Stimulated activated CD4-positive, alpha-beta T cell treated with anti-CD3 and anti-CD28 coated beads, Interleukin-1b, Interleukin-23, amount 100 ng/mL, for 48 hours (primary cell): ENCODE data around the gene WIPF1.

ENCODE experiments used
- DNase-seq: peaks from one replicate; pipeline ENCODE4 v3.0.0-alpha.2; 2020

The WIPF1 gene

DNA sequence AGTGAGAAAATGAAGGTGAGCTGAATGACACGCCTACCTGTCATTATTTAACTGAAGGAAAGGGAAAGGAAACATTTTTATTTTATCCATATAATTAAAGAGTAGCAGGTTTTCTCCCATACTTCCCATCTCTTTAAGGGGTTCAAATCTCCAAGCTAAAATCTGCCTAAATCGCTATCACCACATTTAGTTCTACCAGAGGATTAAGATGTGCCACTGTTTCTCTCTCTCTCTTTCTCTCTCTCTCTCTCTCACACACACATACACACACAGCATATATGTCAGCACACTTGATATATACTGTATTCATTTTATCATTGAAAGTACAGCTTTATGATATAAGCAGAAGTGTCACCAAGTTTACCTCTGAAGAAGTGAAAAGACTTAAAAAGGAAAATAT is 3.1 kb downstream of the WIPF1 start:
- DNase-seq: no peak

DNA sequence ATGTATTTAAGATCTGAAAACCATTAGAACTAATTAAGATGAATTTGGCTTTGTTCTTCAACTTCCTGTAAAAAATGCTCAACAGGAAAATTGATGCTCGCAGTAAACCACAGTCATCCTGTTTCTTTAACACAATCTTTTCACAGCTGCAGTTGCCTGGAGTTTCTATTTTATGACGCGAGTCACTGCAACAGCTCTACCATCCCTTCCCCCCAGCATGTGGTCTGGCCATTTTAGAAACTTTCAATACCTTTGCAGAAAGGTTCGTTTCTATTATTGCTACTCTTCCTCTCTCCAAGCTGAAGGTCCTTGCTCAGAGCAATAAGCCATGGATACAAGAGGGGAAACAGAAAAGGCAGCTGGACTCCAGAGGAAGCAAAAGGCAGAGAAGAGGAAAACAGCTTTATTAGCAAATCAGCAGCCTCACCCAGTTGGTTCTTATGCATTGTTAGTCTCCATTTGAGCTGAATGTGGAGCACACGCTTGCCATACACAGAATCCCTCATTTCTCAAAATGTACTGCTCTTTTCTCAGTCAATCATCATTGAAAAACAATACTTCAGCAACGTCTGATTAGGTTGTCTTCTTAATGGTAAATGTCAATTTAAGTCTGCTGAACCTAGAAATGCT is 3.9 kb downstream of the WIPF1 start:
- DNase-seq: peak; percentile 68

DNA sequence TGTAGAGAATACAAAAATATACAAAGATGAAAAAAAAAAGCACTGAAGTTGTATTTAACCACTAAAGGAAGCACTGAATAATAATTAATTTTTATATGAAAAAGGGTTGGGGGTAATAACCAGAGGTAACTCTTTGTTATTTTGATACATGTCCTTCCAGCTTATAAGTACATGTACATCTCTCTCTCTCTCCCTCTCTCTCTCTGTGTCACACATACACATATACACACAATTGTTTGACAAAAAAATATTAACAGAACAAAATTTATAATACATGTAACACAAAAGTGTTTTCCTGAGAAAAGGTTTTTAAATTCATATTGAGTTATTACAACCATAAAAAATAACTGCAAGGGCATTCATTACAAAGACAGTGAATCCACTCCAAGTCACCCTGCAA is 4.6 kb downstream of the WIPF1 start:
- DNase-seq: no peak

DNA sequence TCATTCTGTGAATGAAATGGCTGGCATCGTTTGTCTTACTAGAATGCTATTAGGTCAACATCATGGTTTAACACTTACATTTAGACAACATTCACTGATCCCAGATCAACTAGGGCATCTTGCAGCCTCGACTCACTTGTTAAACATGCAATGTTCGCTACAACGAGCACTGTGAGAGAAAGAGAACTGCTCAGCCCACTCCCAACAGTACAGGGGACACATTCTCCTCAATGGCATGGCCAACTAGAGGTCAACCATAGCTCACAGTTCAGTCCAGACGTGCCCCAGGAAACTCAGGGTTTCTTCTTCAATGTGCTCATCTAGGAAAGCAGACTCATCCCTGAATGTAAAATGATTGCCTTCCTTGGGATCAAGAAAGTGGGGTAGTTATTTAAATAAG is 5.9 kb downstream of the WIPF1 start:
- DNase-seq: no peak

DNA sequence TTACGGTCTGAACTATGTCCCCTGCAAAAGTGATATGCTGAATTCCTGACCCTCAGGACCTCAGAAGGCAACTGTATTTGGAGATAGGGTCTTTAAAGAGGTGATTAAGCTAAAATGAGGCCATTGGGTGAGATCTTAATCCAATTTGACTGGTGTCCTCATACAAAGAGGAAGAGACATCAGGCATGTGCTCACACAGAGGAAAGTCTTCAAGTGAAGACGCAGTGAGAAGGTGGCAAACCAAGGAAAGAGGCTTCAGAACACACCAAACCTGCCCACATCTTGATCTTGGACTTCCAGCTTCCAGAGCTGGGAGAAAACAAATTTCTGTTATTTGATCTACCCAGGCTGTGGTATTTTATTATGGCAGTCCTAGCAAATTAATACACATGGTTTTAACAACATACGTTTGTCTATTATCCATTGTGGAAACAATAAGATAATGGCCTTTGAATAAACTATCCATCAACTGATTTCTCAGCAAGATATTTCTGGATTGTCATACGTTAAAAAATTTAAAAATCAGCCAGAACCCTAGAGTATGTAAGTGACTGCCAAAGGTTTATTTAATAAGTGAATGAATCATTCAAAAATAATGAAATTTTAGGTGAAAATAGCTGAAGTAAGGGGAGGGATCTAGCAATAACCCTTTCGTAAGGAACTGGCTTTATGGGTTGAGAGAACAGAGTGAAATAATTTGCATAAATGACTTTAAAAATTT is 6.5 kb downstream of the WIPF1 start:
- DNase-seq: no peak

DNA sequence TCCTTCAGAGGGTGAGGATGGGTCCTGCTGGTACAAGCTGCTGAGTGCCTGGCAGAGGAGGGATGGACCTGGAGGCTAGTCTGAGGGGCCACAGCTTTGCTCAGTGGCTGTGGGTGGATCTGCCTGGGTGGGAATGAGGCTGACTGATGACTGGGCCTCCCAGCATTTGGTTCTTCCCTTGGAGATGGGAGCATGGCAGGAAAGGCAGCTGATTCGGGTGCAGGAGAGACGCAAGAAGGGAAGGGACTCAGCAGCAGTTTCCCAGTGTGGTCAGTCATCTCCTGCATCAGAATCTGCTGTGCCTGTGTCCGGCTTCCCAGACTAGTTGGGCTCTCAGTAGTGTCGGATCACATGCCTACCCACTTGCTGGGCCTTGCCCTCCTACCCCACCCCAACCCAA is 7.3 kb downstream of the WIPF1 start:
- DNase-seq: no peak

DNA sequence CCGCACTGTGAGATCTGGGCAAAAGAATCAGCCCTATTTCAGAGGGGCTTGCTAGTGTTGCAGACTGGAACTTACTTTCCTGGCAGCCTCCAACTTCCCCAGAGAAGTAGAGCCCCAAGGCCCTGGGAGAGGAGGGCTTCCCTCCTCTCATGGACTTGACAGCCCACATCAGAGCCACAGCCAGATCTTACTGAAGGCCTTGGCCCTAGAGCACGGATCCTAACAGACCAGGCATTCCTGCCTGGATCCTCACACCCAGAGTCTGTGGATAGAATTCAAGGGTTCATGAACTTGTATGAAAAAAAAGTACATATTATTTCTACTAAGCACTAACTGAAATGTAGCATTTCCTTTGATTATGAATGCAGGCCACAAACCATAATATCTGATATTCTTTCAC is 8.3 kb downstream of the WIPF1 start:
- no peak for DNase-seq

DNA sequence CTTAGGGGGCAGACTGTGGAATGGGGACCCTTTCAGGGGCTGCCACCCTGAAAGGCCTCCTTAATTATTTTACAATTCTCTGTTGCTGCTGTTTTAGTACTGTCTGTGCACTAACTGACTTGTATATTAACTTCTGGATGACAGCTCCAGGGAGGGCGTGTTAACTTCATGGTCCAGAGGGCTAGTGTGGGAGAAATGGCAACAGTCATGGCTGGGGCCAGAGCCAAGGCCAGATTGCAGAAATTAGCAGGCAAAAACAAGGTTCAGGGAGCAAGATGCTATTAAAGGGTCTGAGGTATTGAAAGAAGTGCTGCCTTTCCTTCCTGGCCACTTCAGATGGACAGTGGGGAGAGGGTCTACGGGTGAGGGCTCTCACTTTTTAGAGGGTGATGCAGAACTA is 9.1 kb downstream of the WIPF1 start:
- no peak for DNase-seq

DNA sequence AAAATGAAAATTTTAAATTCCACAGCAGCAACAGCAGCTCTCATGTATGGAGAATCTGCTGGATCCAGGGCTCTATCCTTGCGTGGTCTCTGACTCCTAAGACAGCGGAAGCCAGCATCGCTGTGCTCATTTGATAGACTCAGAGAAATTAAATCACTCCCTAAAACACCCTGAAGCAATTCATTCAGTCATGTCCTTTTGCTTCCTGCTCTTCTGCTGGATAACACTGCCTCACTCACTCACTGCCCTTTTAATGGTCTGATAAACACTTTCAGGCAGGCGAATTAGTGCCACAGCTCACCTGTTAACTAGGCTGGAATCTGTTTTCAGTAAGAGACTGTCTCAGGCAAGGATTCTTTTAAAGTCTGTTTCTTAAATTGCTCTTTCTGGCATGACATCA is 10.0 kb downstream of the WIPF1 start:
- DNase-seq: no peak

DNA sequence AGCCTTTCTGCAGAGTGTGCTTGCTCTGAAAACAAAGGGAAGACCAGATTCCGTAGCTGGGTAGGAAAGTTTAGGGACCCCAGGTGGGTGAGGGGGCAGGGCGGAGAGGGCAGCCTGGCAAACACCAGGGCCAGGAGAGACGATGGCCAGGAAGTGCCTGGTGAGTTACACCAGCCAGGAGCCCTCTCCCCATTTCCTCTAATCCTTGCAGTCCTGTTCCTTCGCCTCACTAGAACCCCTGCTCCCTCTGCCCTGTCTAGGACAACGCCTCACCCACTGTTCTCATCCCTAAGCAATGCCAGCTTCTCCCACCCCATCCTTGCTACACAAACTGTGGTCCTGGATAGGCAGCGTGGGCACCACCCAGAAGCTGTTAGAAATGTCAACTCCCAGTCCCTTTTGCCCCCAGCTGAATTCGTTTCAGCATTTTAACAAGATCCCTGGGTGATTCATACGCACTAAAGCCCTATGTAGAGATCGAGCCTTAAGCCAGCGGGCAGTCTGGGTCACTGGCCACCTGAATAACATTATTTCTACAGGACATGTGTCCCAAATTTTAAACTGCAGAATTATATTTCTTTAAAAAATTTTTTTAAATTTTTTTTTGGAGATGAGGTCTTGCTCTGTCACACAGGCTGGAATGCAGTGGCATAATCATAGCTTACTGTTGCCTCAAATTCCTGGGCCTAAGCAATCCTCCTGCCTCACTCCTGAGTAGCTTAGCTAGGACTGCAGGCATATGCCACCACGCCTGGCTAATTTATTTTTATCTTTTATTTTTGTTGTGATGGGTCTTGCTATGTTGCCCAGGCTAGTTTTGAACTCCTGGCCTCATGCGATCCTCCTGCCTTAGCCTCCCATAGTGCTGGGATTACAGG is 10.9 kb downstream of the WIPF1 start:
- DNase-seq: no peak

DNA sequence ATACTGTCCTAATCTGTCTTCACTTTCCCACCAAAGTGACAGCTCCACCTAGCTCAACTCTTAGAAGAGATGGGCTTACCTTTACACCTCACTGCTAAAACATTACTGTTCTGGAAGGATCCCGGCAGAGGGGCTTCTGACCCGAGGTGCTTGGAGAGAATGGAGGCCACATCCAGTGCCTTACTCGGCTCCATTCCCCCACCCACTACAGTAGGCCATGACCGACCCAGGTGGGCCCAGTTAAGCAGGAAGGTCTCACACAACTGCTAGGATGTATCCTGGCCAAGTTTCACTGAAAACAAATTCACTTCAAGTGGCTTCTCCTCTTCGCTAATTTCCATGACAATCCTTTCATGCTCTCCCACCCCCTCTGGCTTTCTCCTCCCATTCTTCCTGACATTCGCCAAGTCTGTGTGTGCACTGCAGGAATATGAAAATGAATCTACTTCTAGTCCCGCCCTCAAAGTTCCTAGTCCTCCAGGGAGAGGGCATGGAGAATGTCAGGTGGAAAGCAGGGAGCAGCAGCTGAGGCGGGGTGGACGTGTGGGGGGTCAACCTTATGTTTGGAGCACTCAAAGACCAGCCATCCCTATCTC is 11.8 kb downstream of the WIPF1 start:
- no peak for DNase-seq

DNA sequence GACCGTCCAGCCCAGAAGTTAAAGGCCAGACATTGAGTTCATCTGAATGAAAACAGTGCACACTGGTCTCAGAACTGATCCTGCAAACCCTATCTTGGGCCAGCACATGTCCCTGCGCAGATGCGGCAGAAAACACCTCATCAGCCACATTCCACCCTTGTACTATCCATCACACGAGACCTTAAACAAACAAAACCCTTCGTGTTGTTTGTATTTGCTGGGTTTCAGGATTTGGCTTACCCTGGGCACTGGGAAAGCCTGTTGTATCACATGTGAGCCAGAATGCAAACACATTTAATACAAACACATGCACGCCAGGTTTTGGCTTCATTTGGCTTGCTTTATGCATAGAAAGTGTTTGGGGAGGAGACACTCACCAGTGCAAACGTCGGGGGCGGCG is 12.5 kb downstream of the WIPF1 start:
- DNase-seq: no peak

DNA sequence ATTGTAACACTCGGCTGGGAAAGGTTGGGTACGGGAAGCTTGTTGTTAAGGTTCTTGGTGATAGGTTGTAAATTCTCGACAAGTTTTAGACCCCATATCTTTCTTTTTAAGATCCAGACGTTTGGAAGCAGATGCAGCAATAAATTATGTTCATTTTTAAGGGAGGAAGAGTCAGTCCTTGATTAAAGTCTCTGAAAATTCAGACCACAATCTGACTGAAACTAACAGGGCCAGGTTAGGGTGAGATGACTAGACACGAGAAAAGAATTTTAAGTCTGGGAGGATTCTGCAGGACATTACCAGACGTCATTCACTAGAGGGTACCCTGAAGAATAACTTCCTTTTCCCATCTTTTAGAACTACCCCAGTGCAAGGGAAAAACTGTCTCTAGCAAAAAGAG is 16.1 kb downstream of the WIPF1 start:
- DNase-seq: no peak

DNA sequence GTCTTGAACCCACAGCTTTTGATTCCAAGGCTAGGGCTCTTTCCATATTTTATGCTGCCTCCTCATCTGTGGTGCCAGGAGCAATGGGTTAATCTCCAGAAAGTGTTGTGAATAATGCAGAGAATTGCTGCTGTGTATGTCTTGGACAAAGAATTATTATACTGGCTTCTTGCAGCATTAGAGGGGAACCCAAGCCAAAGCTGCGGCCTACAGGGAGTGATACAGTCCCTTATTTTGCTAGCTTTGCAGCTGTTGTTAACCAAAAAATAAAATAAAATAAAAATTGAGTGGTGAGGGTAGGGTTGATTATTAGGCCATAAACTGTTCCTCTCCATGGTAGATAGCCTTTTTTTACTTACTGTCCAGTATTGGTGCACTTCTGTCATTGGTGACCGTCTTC is 16.7 kb downstream of the WIPF1 start:
- DNase-seq: no peak

DNA sequence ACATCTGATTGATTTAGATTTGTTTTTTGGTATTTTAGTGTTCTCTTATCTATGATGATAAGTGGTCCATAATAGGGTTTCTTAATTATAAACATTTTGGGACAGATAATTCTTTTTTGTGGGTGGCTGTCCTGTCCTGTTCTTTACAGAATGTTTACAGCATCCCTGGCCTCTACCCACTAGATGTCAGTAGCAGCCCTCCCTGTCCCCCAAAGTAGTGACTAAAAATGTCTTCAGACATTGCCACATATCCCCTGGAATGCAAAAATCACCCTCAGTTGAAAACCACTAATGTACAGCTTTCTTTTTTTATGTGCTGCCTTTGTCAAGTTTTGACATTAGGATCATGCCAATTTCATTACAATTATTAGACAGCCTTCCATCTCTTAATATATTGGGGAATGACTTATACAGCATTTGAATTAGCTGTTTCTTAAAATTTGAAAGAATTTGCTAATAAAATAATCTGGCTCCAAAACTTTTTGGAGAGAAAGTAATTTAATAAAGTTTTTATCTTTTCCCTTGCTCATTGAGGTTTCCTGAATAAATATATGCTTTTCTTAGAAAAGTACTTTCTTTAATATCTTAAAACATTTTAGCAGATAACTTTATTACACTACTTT is 19.5 kb downstream of the WIPF1 start:
- DNase-seq: peak; percentile 44

DNA sequence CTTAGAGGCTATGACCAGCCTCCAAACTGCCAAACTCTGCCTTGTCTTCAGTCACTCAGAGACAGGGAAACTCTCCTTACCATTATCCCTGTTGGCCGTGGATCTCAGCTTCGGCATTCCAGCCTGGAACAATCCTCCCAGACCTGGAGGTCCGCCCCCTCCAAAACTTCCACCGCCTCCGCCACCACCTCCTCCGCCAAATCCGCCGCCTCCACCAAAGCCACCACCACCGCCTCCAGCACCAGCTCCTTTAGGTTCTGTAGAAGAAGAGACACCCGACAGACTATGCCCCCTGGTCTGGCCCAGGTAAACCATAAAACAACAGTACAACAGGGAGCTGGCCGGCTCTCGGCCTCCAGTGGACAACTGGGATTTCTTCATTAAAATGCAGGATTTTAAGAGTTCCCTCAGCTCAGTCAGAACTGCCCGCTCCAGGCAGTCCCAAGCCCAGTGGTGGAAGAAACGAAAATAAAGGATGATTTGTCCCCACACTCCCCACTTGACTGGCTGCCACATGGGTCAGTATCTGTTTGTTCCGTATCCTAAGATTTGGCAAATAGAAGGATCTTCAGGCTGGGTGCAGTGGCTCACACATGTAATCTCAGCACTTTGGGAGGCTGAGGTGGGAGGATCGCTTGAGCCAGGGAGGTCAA is 22.4 kb downstream of the WIPF1 start:
- no peak for DNase-seq

DNA sequence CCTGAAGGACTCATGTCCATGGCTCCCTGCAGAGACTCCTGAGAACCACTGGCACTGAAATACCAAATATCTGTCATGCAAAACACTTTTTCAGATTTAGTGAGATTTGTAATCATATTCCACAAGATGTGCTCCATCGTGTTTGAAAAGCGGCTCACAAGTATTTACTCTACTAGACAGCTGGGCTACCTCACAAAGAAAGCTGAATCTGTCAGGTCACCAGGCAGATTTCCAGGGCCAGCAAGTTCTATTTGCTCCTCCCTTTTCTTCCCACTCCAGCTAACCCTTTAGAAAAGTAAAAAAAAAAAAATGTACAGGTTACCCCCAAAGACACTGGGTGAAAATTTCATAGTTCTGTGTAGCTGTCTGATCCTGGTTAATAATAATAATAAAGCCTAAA is 22.9 kb downstream of the WIPF1 start:
- no peak for DNase-seq

DNA sequence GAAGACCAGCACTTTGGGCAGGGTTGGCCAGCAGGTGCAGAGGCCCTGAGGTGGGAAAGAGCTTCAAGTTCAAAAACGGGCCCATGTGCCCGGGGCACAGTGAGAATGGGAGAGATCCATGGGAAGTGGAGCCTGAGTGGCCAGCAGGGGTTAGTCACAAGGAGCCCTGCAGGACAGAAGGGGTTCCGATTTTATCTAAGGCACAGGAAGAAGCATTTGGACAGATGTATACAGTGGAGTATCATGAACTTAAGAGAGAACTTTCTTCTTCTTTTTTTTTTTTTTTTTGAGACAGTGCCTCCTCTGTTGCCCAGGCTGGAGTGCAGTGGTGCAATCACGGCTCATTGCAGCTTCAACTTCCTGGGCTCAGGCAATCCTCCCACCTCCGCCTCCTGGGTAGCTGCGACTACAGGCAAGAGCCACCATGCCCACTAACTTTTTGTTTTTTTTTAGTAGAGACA is 24.0 kb downstream of the WIPF1 start:
- peak; percentile 46 for DNase-seq

DNA sequence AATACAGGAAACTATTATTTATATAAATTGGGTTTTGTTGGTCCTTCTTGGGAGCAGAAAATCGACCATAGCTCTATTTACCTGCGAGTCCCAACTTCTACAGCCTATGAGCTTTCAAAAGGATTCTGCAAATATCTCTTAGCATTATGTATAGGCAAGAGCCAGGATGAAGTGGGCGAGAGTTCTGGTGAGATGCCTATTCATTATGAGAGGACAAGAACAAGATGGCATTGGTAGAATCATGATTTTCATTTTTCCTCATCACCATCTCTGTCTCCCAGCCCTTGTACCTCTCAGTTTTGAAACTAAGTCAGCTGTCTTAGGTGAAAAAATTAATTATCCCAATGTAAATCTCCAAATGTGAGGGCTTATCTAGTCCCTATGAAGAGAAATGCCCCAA is 25.0 kb downstream of the WIPF1 start:
- DNase-seq: peak; percentile 30

DNA sequence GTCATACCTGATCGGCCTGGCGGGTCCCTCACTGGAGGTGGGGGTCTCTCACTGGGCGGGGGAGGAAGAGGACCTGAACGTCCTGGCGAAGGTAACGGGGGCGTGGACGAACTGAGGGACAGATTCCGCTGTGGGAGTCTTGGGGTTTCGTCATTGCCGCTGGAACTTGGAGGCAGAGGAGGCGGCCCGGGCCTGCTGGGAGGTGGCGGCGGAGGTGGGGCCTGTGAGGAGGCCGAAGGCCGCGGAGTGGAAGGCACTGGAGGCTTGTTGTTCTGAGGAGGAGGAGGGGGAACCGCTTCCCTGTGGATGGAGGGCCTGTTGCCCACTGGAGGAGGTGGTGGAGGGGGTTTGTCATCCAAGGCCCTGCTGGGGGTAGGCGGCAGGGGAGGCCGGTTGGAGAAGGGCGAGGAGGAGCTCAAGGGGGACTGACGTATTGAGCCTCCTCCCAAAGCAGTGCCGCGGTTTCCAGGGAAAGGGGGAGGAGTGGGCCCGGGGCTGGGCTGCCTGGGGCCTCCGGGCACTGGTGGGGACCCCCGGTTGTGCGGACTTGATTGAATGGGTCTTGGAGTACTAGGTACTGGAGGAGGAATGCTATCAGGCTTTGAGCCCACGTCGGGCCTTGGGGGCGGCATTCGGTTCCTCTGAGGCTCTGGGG is 25.8 kb downstream of the WIPF1 start:
- DNase-seq: no peak

DNA sequence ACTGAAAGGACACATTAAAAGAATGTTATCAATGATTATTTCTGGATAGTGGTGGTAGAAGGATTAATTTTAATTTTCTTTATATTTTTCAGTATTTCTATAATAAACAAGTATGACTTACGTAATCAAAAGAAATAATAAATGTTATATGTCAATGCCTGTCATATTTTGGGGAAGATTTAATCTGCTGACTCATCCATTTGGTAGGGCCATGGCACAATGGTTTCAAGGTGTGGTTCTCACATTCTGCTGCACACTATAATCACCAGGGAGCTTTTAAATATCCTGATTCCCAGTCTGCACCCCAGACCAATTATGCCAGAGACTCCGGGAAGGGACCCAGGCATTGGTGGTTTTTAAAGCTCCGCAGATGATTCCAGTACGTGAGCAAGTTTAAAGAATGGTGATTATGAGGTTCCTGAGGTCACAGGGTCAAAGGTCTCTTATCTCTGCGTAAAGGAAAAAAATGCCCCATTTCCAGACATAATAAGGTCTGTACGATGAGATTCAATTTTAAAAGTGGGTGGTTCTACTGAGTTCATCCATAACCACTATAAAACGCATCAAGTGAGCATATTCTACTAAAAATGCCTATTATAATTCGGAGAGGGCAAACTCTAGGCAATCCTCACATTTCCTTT is 27.2 kb downstream of the WIPF1 start:
- DNase-seq: no peak
